CD14-positive monocyte (primary cell): Measurements from ENCODE around the gene AKAP6. TPM values are rescaled to one million over a fixed set of nuclear protein-coding genes. Genes with fewer than 3 reads are reported as not detected.

Source experiments
- DNase-seq, 3 donors: peaks; one replicate each; pipeline ENCODE4 v3.0.0-alpha.2; 2011 to 2022
- H2AFZ ChIP-seq: 2 replicates; pipeline ENCODE4 v1.6.0; 2012; ENCODE audit warnings: mild to moderate bottlenecking, low read depth, low read length, inconsistent platforms; ENCODE audit not compliant: insufficient read depth, poor library complexity, severe bottlenecking
- H3K27ac ChIP-seq, 2 donors: 1 replicate in 1 of 2; 2 replicates in 1 of 2; pipeline ENCODE4 v1.5.1; 2012 to 2013; ENCODE audit warnings: low read length in 2 of 2, control low read depth in 1 of 2, inconsistent platforms in 1 of 2, low read depth in 1 of 2, mild to moderate bottlenecking in 1 of 2
- H3K27me3 ChIP-seq, 2 donors: one replicate each; pipeline versions ENCODE4 v1.6.0 to v1.6.1; 2011 to 2013; ENCODE audit warnings: low read length in 2 of 2; ENCODE audit not compliant: control insufficient read depth in 2 of 2, insufficient read depth in 2 of 2
- H3K36me3 ChIP-seq, 2 donors: replicated peaks in 1 of 2; 1 replicate in 1 of 2; 2 replicates in 1 of 2; pipeline versions ENCODE4 v1.5.1 to v1.6.1; 2012 to 2013; ENCODE audit warnings: low read length in 2 of 2, control low read depth in 1 of 2, inconsistent platforms in 1 of 2, mild to moderate bottlenecking in 1 of 2; ENCODE audit not compliant: insufficient read depth in 2 of 2, control insufficient read depth in 1 of 2
- H3K4me1 ChIP-seq, 2 donors: 1 replicate in 1 of 2; 2 replicates in 1 of 2; pipeline versions ENCODE4 v1.5.1 to v1.6.1; 2012 to 2013; ENCODE audit warnings: low read length in 2 of 2, control low read depth in 1 of 2, inconsistent platforms in 1 of 2, mild to moderate bottlenecking in 1 of 2, moderate library complexity in 1 of 2; ENCODE audit not compliant: insufficient read depth in 2 of 2, control insufficient read depth in 1 of 2
- H3K4me2 ChIP-seq: replicated peaks from 2 replicates; pipeline ENCODE3; 2012; ENCODE audit warnings: low read length, moderate library complexity, mild to moderate bottlenecking; ENCODE audit not compliant: poor library complexity, severe bottlenecking; ENCODE audit errors: extremely low read depth
- H3K4me3 ChIP-seq, 3 experiments: fragments of 200-600 bp in 1 of 3; sonication (generic) in 1 of 3; replicated peaks in 1 of 3; 1 replicate in 2 of 3; 2 replicates in 1 of 3; pipeline ENCODE4 v1.5.1; 2011 to 2013; ENCODE audit warnings: low read length in 3 of 3, mild to moderate bottlenecking in 3 of 3, control low read depth in 2 of 3, low read depth in 2 of 3, inconsistent platforms in 1 of 3, moderate library complexity in 1 of 3
- H3K79me2 ChIP-seq: 2 replicates; pipeline ENCODE4 v1.6.0; 2012; ENCODE audit warnings: mild to moderate bottlenecking, control low read depth, inconsistent platforms, low read length, moderate library complexity; ENCODE audit not compliant: insufficient read depth
- H3K9ac ChIP-seq: 2 replicates; pipeline ENCODE4 v1.6.0; 2017; ENCODE audit warnings: low read length, mild to moderate bottlenecking; ENCODE audit not compliant: insufficient read depth, poor library complexity, severe bottlenecking
- H3K9me3 ChIP-seq, 2 donors: replicated peaks in 1 of 2; 1 replicate in 1 of 2; 2 replicates in 1 of 2; pipeline versions ENCODE4 v1.5.1 to v1.6.1; 2012 to 2013; ENCODE audit warnings: low read length in 2 of 2, control low read depth in 1 of 2; ENCODE audit not compliant: control insufficient read depth in 1 of 2, insufficient read depth in 1 of 2
- H4K20me1 ChIP-seq: 2 replicates; pipeline ENCODE4 v1.6.0; 2012; ENCODE audit warnings: mild to moderate bottlenecking, low read length, control low read depth, moderate library complexity; ENCODE audit not compliant: insufficient read depth
- H3K27ac Mint-ChIP-seq, 7 donors: one replicate each; pipeline ENCODE4 v1.8.0; 2020; ENCODE audit warnings: mild to moderate bottlenecking in 7 of 7, mixed read lengths in 7 of 7, moderate library complexity in 6 of 7, inconsistent platforms in 2 of 7
- H3K27me3 Mint-ChIP-seq, 3 donors: one replicate each; pipeline ENCODE4 v1.8.0; 2021 to 2022; ENCODE audit warnings: low read depth in 3 of 3, mild to moderate bottlenecking in 3 of 3, mixed read lengths in 3 of 3, moderate library complexity in 3 of 3, inconsistent platforms in 1 of 3
- H3K36me3 Mint-ChIP-seq, 2 donors: one replicate each; pipeline ENCODE4 v1.8.0; 2020; ENCODE audit warnings: mixed read lengths in 2 of 2, inconsistent platforms in 1 of 2, mild to moderate bottlenecking in 1 of 2
- H3K4me1 Mint-ChIP-seq: one replicate; pipeline ENCODE4 v1.8.0; 2020; ENCODE audit warnings: mild to moderate bottlenecking, mixed read lengths
- H3K4me3 Mint-ChIP-seq, 2 donors: one replicate each; pipeline ENCODE4 v1.8.0; 2020; ENCODE audit warnings: mild to moderate bottlenecking in 2 of 2, mixed read lengths in 2 of 2, moderate library complexity in 1 of 2
- H3K9me3 Mint-ChIP-seq, 7 donors: one replicate each; pipeline ENCODE4 v1.8.0; 2020 to 2022; ENCODE audit warnings: mixed read lengths in 7 of 7, mild to moderate bottlenecking in 6 of 7, moderate library complexity in 6 of 7, inconsistent platforms in 2 of 7
- WGBS: methylation state at CpG from one replicate; pipeline ENCODE4 v1.1.5; 2013; ENCODE audit warnings: missing lambda C conversion rate; ENCODE audit not compliant: insufficient coverage; 5-methylcytosine and 5-hydroxymethylcytosine counted together
- intact Hi-C, 2 donors: fragments of 100-400 bp; cut with micrococcal nuclease; formaldehyde crosslinking; loops; one replicate each; pipeline versions ENCODE4 v1.15.0 to v1.15.1; 2023
- polyA plus RNA-seq, 3 donors: library from polyadenylated mRNA; depleted of rRNA in 1 of 3; unstranded in 2 of 3; stranded (reverse) in 1 of 3; fragments of 300-500 nt in 2 of 3; fragments of >200 nt in 1 of 3; fragmentation: Illumina TruSeq in 2 of 3; gene quantifications; 1 replicate in 2 of 3; 2 replicates in 1 of 3; pipeline ENCODE4 v1.2.3, GENCODE V29; 2012 to 2021
- TF ChIP-seq, protein P1 (sequence below): fragments of 200-600 bp; IDR thresholded peaks from one replicate; pipeline ENCODE4 v1.8.0; 2022; ENCODE audit warnings: antibody characterized with exemption, mild to moderate bottlenecking

The AKAP6 gene
- polyA plus RNA-seq, 3 donors: not detected

DNA sequence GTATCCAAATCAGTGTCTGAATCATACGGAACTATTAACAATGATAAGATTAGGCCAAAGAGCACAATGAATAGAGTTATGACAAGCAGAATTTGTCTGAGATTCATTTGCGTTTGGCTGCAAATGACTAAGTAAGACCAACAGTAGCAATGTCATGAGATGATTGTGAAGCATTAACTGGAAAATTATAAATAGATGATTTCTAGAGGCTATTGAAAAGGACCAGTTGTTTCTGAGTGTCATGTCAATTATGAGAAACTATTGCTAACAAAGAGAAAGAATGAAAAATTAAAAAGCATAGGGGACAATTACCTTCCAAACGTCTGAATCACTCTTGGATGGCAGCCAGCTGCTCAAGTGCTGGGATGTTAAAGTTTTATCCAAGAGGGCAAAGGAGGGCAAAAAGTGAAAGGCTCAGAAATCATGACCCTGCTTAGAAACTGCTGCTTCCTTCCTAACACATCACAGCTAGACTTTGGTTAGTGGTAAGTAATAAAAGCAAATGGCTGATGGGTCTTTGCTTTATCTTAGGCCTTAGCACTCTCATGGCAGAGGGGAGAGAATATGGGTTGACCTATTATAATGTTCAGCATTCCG, 89.0 kb downstream of the AKAP6 start:
- 83% methylated on average over 2 of the region's 4 CpGs for WGBS
- H3K9me3 Mint-ChIP-seq: peaks cover 2 to 15% (median 5%) of the 10 kb centered on the region in 7 donors
- Histone ChIP-seq H3K4me2 (no peak overlapping the region), H2AFZ (no peak overlapping the region), H3K79me2 (no peaks in the 10 kb centered on the region), H3K4me1 (no peaks in the 10 kb centered on the region), H3K27ac (no peak overlapping the region), H4K20me1 (no peaks in the 10 kb centered on the region), H3K9me3 (peaks cover 0 to 13% of the 10 kb centered on the region in 2 donors), H3K36me3 (no peaks in the 10 kb centered on the region), H3K4me3 (no peak overlapping the region), H3K27me3 (no peaks in the 10 kb centered on the region), H3K9ac (no peak overlapping the region)
- H3K36me3 Mint-ChIP-seq: no peaks in the 10 kb centered on the region
- TF ChIP-seq, protein P1, sequence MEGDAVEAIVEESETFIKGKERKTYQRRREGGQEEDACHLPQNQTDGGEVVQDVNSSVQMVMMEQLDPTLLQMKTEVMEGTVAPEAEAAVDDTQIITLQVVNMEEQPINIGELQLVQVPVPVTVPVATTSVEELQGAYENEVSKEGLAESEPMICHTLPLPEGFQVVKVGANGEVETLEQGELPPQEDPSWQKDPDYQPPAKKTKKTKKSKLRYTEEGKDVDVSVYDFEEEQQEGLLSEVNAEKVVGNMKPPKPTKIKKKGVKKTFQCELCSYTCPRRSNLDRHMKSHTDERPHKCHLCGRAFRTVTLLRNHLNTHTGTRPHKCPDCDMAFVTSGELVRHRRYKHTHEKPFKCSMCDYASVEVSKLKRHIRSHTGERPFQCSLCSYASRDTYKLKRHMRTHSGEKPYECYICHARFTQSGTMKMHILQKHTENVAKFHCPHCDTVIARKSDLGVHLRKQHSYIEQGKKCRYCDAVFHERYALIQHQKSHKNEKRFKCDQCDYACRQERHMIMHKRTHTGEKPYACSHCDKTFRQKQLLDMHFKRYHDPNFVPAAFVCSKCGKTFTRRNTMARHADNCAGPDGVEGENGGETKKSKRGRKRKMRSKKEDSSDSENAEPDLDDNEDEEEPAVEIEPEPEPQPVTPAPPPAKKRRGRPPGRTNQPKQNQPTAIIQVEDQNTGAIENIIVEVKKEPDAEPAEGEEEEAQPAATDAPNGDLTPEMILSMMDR: no peak
- no peaks in the 10 kb centered on the region for H3K4me1 Mint-ChIP-seq
- H3K27me3 Mint-ChIP-seq: peaks cover 0 to 2% (median 2%) of the 10 kb centered on the region in 3 donors
- intact Hi-C loops: no loop called here
- no peak overlapping the region for H3K27ac Mint-ChIP-seq
- no peak for DNase-seq
- no peak overlapping the region for H3K4me3 Mint-ChIP-seq

DNA sequence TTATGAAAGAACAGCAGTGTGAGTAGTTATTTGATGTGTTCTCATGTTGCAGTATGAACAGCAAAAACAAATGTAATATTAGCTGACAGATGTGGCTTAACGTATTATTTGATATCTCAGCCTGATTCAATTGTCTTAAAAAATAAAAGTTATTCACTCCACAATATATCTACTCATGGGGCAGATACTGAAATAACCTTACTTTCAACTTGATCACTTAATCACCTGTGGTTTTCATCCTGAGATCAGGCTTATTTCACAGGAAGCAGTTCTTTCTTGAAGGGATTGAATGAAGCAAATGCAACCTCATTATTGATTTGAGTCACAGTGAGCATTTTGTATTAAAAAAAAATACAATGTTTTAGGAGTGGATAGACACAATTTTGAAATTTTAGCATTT, 90.3 kb downstream of the AKAP6 start:
- TF ChIP-seq, protein P1: no peak
- H3K27ac ChIP-seq: no peak overlapping the region
- H3K4me1 Mint-ChIP-seq: no peaks in the 10 kb centered on the region
- no peak overlapping the region for H3K4me3 Mint-ChIP-seq
- H3K27me3 ChIP-seq: no peaks in the 10 kb centered on the region
- no peak overlapping the region for H3K4me3 ChIP-seq
- H3K36me3 ChIP-seq: no peaks in the 10 kb centered on the region
- WGBS: 100% methylated on average over 1 of the region's 1 CpG
- H3K9me3 ChIP-seq: peaks cover 0 to 16% of the 10 kb centered on the region in 2 donors
- no peaks in the 10 kb centered on the region for H3K79me2 ChIP-seq
- peaks cover 2 to 18% (median 5%) of the 10 kb centered on the region in 7 donors for H3K9me3 Mint-ChIP-seq
- DNase-seq: no peak
- H3K27me3 Mint-ChIP-seq: peaks cover 0 to 2% (median 2%) of the 10 kb centered on the region in 3 donors
- H3K27ac Mint-ChIP-seq: no peak overlapping the region
- no peaks in the 10 kb centered on the region for H3K36me3 Mint-ChIP-seq
- H2AFZ ChIP-seq: no peak overlapping the region
- no peaks in the 10 kb centered on the region for H3K4me1 ChIP-seq
- intact Hi-C loops: no loop called here
- no peak overlapping the region for H3K9ac ChIP-seq
- H3K4me2 ChIP-seq: no peak overlapping the region
- H4K20me1 ChIP-seq: no peaks in the 10 kb centered on the region
